ENCODE results near the gene SLC24A3. TPM values are rescaled to one million over a fixed set of nuclear protein-coding genes. Genes with fewer than 3 reads are reported as not detected.

Gene SLC24A3
- total RNA-seq, 1 experiment from 2014 or later: not detected

DNA sequence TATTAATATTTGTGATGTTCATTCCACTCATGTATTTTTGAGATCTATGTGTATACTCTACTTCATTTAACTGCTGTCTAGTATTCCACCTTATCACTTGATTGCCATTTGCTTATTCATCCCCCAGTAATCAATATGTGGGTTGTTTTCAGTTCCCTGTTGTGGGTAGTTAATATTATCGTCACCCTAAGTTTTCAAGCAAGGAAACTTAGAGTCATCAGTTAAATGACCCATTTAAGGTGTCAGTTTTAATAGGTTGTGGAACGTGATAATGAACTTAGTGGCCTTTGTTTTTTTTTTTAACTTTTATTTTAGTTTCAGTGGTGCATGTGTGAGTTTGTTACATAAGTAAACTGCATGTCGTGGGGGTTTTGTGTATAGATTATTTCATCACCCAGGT lies 90.3 kb downstream of the SLC24A3 start:
- no peak for DNase-seq (ENCODE audit: low spot score)

DNA sequence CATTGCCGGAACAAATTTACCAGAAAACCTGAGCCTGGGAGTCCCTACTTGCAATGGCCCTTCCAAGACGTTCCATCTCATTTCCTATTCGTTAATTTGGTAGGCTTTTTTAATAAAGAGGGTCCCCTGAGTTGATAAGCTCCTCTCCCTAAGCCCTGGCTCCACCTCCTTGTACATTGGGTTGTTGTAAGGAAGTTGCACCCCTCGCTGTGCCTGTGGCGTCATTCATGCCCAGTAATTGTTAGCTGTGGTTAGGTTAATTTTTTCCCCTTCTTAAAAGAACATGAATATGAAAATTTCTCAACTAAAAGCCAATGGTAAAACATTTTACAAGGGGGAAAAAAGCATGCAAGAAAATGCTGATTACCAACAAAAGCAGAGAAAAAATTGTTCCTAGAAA lies 91.9 kb downstream of the SLC24A3 start:
- no peak for DNase-seq (ENCODE audit: low spot score)

DNA sequence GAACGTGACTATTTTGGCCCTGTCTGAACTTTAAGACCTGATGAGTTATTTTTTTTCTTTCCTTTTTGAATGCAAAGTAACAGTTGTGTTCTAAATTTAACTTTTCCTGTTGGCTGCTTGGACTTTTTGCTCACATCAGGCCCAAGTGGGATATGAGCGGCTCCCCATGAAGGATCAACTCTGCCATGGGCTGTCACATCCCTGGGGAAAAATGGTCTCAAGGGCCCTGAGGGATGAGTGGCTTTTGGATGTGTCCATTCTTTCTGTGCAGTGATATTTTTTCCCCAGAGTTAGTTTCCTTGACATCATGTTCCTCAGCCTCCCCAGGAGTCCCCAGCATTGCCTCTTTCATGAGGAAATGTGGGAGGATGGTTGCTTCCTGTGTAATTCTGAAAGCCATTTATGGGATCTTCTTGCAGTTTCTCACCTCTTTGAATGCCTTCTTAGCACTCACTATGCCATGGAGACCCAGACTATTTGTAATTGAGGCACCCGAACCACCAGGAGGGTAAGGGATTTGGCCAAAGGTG lies 92.5 kb downstream of the SLC24A3 start:
- DNase-seq (ENCODE audit: low spot score): no peak

DNA sequence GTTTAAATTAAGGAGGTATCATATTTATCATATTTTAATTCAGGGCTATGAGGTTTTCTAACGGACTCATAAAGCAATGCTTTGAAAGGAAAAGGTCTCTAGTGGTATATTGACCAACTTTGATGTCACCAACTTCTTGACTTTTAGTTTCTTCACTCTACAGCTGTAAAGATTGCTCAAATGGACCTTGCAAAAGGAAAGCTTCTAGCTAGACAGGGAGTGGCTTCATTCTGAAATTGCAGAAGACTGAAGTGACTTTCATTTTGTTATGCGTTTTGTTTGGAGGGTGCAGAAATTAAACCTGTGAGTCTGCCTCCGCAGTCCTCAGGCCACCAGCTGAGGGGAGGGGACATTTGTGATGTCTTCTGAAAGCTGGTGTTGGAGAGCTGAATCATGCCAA lies 95.7 kb downstream of the SLC24A3 start:
- DNase-seq (ENCODE audit: low spot score): no peak

DNA sequence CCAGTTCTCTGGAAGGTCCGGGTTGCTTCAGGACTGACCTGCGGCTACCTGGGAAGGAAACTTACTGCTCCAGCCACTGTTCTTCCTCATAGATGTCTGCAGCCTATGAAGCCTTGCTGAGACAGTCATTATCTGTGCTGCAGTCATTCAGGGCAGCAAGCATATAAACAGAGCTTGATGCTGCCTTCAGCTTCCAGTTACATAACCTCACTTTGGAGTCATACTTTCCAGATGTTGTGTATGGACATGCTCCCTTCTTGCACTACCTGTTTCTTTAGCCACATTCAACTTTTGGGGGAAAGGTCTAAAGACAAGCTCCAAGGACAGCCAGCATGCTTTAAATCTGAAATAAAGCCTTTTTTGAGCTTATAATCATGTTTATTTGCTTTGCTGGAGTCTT lies 98.1 kb downstream of the SLC24A3 start:
- DNase-seq (ENCODE audit: low spot score): no peak

DNA sequence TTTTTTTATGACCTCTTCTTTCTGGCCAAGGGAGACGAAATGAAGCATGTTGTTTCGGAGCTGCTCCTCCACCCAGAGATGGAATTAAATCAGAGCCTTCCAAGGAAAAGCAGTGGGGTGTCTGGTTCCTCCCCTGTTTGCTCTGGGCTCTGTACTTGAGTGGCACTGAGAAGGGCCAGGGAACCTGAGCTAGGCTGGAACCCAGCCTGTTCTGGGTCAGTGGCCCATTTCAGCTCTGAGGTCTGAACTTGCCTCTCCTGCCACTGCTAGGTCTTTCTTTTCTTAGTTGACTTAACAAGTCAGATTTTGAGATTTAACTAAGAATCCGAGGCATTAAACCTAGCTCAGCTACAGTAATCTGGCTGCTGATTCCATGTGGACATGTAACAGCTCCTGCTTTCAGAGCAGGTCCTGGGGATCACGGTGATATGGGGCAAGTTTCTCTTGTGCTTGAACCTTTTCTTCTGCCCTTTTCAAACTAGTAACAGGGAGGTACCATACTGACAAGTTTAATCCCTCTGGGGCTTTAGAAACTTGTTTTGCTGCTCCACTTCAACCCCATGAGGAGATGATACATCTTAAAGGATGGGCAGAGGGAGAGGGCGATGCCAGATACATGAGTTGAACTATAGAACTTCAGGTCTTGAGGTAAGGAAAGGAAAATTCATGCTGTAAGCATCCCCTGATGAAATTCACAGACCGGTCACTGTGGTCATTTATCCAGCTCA lies 101.1 kb downstream of the SLC24A3 start:
- no peak for DNase-seq (ENCODE audit: low spot score)

DNA sequence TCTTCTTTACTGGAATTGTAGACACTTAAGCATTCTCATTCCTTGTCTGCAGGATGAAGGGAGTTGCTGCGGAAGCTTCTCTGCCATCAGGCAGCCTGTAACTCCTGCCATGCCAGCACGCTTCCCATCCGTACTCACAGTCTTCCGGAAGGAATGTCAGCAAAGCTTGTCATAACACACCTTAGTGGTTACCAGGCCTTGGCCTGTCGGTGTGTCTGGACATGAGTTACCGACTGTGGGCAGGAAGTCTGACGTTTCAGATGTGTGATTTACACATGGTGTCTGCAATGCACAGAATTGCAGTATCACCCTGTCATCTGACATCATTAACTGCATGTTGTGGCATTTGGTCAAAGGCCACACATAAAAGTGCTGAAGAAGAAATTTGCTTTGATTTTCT lies 102.2 kb downstream of the SLC24A3 start:
- no peak for DNase-seq (ENCODE audit: low spot score)

DNA sequence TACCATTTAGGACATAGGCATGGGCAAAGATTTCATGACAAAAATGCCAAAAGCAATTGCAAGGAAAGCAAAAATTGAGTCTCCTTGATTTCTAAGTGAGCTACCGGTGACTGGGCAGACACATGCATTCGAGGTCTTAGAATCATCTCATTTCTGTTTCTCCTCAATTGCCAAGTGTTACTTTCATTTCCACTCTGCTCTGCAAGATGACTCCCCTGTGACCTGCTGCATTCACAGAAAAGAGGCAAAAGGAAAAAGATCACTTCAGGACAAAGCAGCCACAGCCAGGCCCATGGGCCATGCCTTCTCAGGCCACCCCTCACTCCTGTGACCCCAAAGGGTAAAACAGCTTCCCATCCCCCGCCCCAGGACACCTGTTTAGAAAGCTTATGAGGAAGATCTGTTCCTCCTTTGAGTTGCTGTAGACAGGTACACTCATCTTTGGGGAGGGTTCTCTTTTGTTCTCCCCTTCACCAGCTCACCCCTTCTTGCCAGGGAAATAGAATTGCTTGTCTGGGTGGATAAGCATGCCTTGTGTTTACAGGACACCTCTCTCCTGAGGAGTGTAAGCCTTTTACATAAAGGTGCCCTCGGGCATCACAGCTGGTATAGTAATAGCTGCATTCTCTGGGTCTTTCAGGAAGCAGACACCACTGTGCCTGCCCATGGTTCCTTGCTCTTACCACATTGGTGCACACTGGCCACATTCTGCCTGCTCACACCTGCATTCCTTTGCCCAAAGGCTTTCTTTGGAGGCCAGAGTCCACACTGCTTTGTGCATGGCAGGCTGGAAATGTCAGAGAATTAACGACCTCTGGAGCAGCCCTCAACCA lies 105.0 kb downstream of the SLC24A3 start:
- no peak for DNase-seq (ENCODE audit: low spot score)

DNA sequence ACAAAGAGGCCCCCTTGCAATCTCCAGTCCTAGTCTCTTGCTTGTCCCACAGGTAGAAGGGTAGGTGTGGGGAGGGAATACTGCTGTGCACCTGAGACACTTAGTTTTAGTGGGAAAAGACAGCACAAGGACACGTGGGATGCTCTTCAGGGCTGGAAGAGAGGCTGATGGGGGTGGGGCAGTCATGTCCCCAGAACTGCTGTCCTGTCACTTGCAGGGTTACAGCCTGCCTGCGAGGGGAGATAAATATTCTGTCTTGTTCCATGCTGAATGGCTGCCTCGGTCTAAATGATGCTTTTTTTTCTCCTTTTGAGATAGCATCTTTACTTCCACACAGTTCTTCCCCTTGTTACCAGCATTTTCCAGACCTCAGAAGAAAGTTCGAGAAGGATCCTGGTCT lies 106.2 kb downstream of the SLC24A3 start:
- DNase-seq (ENCODE audit: low spot score): no peak

DNA sequence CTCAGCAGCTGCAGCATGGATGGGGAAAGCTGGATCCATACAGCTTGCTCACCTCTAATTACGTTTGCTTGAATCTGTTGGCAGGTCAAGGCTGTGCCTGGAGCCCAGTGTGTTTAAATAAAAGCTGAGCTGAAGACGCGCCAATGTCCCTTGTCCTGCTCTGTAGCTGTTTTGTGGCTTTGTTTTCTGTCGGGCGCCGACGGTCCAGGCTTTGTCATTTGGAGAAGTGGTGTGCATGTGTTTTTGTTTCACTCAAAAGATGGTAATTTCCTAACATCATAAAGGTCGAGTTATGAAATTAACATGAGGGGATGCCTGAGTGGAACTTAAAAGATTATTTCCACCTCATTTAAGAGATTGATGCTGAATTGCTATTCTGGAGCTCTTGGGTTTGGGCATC lies 107.6 kb downstream of the SLC24A3 start:
- DNase-seq (ENCODE audit: low spot score): no peak

DNA sequence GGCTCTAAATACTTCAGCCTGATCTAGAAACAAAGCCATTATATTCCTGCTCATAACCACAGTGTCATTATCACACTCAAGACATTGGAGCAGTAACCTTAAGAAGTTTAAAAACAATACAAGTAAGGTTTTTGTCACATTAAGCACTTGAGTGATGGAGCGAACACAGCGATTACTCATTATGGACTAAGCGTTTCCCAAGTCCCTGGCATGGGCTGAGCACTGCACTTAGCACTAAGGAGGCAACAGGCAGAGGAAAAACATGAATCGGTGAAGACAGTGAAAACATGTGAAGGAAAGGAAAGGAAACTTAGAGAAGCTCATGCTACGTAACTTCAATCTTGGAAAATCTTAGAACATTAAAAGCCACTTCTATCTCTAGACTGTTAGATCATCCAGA lies 108.7 kb downstream of the SLC24A3 start:
- DNase-seq (ENCODE audit: low spot score): no peak

DNA sequence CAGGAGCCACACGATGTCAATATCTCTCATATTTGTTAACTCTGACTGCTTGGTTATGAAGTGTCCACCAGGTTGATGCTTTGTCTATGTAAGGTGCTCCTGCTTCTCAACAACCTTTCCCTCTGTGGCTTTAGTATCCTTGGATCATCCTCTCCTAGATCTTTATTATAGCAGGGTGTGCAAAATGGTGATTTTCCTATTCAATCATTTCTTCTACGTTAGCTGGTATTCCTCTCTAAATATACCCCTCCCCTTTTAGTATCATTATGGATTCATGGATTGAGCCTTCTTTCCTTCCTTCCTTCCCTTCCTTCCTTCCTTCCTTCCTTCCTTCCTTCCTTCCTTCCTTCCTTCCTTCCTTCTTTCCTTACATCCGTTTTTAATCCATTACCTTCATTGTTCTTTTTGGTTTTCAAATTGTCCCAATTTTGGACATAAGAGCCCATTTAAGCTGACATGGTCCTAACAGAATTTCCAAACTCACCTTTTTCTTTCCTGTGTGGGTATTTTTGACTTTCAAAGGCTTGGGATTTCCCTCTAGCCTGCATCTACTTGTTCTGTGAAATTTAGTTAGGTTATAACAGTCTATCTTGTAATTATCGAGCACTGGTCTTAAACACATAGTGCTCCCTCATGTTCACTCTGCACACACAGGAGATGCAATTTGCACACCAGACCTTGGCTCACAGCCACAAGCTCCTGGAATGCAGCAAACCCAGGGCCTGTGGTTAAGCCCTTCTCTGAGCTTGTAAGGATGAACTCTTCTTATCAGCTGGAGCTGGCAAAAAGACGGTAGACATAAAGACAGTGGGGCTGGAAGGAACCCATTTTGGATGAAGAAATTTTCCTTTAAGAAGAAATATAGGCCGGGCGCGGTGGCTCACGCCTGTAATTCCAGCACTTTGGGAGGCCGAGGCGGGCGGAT lies 109.9 kb downstream of the SLC24A3 start:
- DNase-seq (ENCODE audit: low spot score): no peak

DNA sequence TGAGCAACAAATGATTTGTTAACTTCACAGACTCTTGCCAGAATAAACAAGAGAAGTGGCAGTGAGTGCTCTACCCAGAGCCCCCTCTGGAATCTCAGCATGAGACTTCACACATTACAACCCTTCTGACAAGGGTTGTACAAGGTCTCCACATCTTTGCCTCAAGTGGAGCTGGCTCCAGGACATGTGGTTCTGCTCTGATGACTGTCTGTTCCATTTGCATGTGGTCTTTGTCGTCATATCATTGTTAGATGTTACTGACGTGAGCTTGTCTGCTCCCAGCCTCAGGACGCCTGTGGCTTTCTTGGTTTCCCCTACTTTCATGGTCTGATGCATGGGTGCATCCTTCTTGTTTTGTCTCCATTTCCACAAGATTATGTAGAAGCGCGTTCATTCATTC lies 115.0 kb downstream of the SLC24A3 start:
- no peak for DNase-seq (ENCODE audit: low spot score)

DNA sequence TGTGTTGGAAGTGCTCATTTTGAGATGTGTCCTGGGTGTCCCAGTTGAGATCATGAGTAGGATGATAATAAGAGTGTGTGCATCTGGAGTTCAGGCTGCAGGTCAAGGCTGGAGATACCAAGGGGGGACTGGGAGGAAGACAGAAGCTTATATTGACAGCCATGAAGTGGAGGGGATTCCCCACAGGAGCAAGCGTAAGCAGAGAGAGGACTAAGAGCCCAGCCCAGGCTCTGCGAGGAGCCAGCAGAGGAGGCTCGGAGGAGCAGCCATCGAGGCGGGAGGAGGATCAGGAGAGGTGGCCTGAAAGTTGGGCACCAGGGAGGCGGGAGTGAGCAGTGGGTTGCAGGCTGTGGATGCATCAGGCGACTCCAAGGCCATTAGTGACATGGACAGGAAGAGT lies 116.2 kb downstream of the SLC24A3 start:
- no peak for DNase-seq (ENCODE audit: low spot score)

DNA sequence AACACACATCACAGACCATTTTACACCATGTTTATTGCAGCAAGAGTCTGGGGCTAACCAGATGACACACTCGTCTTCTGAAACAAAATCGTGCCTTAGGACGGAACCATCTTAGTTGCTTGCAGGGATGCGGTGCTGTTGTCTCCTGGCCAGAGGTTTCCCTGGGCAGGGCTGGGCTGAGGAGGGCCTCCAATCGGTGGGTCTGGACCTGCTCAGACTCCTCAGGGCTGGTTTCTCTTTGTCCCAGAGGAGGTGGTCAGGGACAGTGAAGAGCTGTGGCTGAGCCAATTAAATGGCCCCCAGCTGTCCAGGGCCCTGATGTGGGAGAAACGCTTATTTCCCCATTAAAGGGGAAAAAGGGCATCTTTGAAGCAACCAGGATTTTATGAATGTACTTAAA lies 117.6 kb downstream of the SLC24A3 start:
- DNase-seq (ENCODE audit: low spot score): no peak

DNA sequence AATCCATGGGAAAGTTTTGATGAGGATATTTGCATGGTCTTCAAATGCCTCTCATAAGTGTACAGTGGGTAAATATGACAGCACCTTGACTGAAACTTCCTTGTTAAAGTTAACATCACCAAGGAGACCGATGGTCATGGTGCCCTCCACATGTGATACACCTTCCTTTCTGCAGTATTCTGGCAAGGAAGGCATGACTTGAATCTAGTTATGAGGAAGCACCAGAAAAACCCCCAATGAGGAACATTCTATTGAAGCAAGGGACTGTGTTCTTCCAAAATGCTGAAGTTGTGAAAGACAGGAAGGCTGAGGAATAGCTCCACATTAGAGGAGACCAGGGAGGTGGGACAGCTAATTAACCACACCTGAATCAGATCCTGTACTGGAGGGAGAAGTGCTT lies 118.3 kb downstream of the SLC24A3 start:
- no peak for DNase-seq (ENCODE audit: low spot score)

DNA sequence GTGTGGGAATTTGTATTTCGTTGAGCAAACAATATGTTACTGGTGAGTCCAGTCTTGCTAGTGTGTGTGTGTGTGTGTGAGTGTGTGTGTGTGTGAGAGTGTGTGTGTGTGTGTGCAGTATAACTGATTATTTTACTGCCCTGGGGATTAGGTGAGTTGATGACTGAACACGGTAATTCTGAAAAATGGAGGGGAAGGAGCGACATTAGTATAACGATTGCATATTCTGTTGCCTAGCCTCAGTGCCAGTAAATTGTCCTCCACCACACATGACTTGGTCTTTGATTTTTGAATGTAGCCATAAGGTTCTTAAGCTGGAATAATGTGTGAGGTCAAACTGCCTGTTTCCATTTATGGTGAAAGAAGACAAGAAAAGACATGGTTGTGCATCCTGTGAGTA lies 121.1 kb downstream of the SLC24A3 start:
- DNase-seq (ENCODE audit: low spot score): no peak

DNA sequence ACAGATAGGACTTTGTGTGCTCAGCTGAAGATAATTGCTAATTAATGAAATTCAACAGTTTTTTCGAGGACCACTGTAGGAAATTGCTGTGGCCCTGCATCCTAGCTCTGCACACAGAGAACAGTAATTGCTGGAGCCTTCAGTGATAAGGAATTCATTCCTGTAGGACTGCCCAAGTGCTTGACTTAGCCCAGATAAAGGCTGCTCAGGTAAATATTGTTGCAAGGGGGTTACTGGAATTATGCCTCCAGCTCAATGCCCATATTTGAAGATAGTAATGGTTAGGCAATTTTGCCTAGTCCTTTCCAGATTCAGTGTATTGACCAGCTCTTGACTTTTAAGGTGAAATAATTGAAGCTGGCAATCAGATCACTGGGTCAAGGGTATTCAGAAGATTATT lies 122.9 kb downstream of the SLC24A3 start:
- DNase-seq (ENCODE audit: low spot score): no peak

DNA sequence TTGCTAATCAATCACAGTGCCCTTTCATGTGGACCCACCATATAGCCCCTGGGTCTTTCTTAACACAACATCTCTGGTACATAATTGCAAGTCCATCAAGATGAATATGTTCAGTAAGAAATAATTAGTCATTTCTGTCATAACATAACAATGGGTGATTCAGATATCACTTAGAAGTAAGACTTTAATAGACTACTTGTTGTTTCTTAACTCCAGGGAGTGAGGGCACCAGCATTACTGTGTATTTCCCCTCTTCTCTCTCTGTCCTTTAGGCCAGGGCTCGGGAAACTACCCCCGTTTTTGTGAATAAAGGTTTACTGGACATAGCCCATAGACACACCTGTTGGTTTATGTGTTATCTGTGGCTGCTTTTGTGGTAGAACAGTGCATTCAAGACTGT lies 123.5 kb downstream of the SLC24A3 start:
- DNase-seq (ENCODE audit: low spot score): no peak

DNA sequence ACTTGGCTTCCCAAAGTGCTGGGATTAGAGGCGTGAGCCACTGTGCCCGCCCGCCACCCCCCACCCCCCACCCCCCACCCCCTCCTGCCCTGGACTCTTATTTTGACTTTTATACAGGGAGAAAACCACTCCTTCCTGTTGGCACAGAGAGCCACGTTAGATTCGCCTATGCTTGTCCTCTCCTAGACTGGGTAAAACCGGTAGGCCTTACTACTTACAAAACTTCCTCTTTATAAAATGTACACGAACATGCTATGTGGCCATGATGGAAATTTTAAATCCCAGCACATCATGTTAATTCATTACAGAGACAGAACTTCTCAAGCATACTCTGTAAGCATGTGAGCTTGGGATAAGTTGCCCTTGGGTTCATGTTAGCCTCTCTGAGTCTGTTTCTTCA lies 124.2 kb downstream of the SLC24A3 start:
- no peak for DNase-seq (ENCODE audit: low spot score)

DNA sequence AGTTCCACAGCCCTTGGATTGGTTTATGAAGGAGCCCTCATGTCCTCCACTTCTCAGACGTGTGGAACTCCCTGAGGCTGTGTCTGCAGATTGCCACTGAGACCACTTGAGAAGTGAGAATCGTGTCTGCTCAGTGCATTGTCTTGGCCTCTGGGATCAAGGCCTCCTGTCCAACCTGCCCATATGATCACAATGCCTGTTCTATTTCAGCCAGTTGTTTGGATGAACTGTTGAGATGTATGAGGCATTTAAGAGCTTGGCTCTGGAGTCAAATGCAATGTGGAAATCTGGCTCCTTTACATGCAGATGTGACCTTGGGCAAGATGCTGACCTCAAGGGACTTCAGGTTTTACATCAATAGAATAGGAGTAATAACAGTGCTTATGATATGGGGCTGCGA lies 125.9 kb downstream of the SLC24A3 start:
- no peak for DNase-seq (ENCODE audit: low spot score)

DNA sequence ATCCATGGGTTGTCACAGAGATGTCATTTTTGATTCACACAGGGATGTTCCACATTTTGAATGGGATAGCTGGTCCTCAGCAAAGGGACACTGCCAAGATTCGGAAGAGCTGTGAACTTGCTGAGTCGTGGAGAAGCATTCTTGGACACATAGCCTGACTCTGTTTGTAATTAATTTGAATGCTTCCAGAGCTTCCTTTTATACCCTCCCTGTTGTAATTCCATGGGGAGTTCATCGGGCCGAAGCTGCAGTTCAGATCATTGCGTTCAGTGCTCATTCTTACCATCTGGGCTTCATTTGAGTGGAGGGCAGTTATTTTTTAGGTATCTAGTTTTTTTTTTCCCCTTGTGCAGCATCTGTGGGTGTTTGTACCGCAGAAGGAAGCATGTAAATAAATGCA lies 126.5 kb downstream of the SLC24A3 start:
- DNase-seq (ENCODE audit: low spot score): no peak
